ENCODE data around the gene SGSH.
"Not testable (repeated sequence)": the region's sequence is repeated elsewhere in the genome, so short reads cannot be mapped to it uniquely, and the experiment has no call there.

Gene SGSH

DNA sequence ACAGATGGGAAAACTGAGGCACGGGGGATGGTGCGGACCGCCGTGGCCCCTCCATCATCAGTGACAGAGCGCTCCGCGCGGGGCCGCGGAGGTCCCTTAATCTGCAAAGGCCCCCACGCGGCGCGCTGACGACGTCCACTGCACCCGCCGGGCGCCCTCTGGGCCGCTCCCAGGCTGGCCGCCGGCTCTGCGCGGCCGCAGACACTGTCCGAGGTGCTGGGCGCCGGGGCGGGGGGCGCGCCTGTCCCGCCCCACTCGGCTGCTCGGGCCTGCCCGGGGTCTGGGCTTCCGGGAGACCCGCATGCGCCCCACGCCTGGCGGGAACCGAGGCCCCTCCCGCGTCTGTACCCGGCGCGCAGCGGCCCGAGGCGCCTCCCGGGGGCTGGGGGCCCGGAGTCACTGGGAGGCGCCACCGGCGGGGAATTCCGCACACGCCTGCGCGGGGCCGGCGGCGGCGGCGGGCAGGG is 40.0 kb upstream of the SGSH start:
- peak; percentile 18 for DNase-seq (ENCODE audit: low read depth)
- TF ChIP-seq, protein P1, sequence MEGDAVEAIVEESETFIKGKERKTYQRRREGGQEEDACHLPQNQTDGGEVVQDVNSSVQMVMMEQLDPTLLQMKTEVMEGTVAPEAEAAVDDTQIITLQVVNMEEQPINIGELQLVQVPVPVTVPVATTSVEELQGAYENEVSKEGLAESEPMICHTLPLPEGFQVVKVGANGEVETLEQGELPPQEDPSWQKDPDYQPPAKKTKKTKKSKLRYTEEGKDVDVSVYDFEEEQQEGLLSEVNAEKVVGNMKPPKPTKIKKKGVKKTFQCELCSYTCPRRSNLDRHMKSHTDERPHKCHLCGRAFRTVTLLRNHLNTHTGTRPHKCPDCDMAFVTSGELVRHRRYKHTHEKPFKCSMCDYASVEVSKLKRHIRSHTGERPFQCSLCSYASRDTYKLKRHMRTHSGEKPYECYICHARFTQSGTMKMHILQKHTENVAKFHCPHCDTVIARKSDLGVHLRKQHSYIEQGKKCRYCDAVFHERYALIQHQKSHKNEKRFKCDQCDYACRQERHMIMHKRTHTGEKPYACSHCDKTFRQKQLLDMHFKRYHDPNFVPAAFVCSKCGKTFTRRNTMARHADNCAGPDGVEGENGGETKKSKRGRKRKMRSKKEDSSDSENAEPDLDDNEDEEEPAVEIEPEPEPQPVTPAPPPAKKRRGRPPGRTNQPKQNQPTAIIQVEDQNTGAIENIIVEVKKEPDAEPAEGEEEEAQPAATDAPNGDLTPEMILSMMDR (IDR thresholded peaks at IDR 0.05; ENCODE audit: low read depth, low read length, missing control alignments) = no peak
- H3K4me3 ChIP-seq (ENCODE audit: low read depth, low read length) = peak overlapping the region; percentile 41
- in situ Hi-C loops (cut with HindIII; ENCODE audit: low sequenced_read_pairs) = no loop called here

GRCh38 chr17:80259457-80260068 is 39.4 kb upstream of the SGSH start:
- TF ChIP-seq, protein P1 (IDR thresholded peaks at IDR 0.05; ENCODE audit: low read depth, low read length, missing control alignments) = no peak
- no peak for DNase-seq (ENCODE audit: low read depth)
- in situ Hi-C loops (cut with HindIII; ENCODE audit: low sequenced_read_pairs) = no loop called here
- peak overlapping the region; percentile 41 for H3K4me3 ChIP-seq (ENCODE audit: low read depth, low read length)

DNA sequence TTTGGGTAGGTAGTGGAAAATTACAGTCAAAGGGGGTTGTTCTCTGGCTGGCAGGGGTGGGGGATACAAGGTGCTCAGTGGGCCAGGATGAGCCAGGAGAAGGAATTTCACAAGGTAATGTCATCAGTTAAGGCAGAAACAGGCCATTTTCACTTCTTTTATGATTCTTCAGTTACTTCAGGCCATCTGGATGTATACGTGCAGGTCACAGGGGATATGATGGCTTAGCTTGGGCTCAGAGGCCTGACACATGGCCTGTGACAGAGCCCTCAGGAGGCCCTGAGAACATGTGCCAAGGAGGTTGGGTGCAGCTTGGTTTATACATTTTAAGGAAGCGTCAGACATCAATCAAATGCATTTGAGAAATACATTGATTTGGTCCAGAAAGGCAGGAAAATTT is 38.2 kb upstream of the SGSH start:
- in situ Hi-C loops (cut with HindIII; ENCODE audit: low sequenced_read_pairs); H3K4me3 ChIP-seq (ENCODE audit: low read depth, low read length); DNase-seq (ENCODE audit: low read depth): not testable (repeated sequence)

DNA sequence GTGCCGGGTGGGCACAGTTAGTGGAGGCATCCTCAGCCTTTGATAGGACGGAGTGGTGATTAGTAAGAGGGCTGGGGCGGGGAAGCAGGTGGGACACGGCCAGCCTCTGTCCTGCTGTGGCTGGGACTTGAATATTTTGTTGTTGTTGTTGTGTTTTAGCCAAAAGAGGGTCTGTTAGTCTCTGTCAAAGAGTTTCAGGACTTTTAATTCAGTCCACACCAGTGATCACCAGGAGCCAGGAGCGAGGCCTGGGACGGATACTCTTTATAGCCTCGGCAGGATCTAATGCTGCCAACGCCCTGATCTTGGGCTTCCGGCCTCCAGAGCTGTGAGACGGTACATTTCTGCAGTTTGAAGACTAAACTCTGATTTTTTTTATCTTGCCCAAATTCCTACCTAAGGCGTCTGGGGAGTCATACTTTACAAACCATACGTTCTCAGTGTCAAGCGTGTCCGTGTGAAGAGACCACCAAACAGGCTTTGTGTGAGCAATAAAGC is 37.6 kb upstream of the SGSH start:
- no peak overlapping the region for H3K4me3 ChIP-seq (ENCODE audit: low read depth, low read length)
- no peak for DNase-seq (ENCODE audit: low read depth)
- in situ Hi-C loops (cut with HindIII; ENCODE audit: low sequenced_read_pairs) = no loop called here
- TF ChIP-seq, protein P1 (IDR thresholded peaks at IDR 0.05; ENCODE audit: low read depth, low read length, missing control alignments) = no peak

GRCh38 chr17:80256034-80256350 is 35.9 kb upstream of the SGSH start:
- no peak for DNase-seq (ENCODE audit: low read depth)
- in situ Hi-C loops (cut with HindIII; ENCODE audit: low sequenced_read_pairs) = no loop called here

DNA sequence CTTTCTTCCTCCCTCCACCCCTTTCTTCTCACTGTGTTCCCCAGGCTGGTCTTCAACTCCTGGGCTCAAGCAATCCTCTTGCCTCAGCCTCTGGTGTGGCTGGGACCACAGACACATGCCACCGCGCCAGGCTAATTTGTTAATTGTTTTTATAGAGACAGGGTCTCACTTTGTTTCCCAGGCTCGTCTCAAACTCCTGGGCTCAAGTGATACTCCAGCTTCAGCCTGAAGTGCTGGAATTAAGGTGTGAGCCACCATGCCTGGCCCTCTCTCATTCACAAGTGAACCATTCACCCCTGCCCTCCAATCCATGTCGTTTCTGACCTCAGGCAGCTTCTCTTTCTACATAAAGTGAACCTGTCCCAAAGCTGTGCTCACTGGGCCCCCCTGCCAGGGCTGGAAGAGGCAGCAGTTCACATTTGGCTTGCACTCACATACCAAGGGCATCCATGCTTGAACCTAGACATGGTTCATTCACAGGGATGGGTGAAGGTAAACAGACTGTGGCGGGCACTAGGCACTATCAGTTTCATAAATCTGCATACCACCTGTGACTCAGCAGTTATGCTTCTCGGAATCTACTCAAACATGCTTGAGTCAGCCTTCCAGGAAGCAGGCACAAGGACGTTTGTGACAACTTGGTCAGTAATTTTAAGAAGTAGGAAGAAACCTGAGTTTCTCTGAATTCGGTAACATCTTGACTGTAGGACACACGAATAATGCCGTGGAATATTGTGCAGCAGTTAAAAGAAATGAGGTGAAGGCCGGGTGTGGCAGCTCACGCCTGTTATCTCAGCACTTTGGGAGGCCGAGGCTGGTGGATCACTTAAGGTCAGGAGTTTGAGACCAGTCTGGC is 34.5 kb upstream of the SGSH start:
- in situ Hi-C loops (cut with HindIII; ENCODE audit: low sequenced_read_pairs) = no loop called here
- DNase-seq (ENCODE audit: low read depth) = peak; percentile 51
- TF ChIP-seq, protein P1 (IDR thresholded peaks at IDR 0.05; ENCODE audit: low read depth, low read length, missing control alignments) = no peak
- no peak overlapping the region for H3K4me3 ChIP-seq (ENCODE audit: low read depth, low read length)

More at GRCh38 chr17:80256034-80256350, 35.9 kb upstream of the SGSH start:
- TF ChIP-seq, protein P1 (IDR thresholded peaks at IDR 0.05; ENCODE audit: low read depth, low read length, missing control alignments) = no peak
- no peak overlapping the region for H3K4me3 ChIP-seq (ENCODE audit: low read depth, low read length)

All from astrocyte of the cerebellum (primary cell).